Mammary epithelial cell (primary cell): ENCODE measurements around the gene BNC1.

Experiments used
- CTCF ChIP-seq, 2 donors: IDR thresholded peaks in 1 of 2; conservative IDR thresholded peaks in 1 of 2; 2 replicates each; pipeline ENCODE4 v1.5.1; 2011 to 2012; ENCODE audit warnings: inconsistent platforms in 2 of 2, low read length in 2 of 2, mild to moderate bottlenecking in 2 of 2, control low read depth in 1 of 2, low read depth in 1 of 2; ENCODE audit not compliant: insufficient read depth in 1 of 2; ENCODE audit errors: extremely low read depth in 1 of 2
- EZH2 ChIP-seq: IDR thresholded peaks from 2 replicates; pipeline ENCODE4 v1.6.1; 2012; ENCODE audit warnings: low read length, inconsistent platforms, borderline replicate concordance

- TF ChIP-seq EZH2 (no peak), CTCF (conservative IDR thresholded peaks at IDR 0.05 in 1 of 2, IDR thresholded peaks at IDR 0.05 in 1 of 2; ENCODE audit: extremely low read depth in 1 of 2, insufficient read depth in 1 of 2, low read depth in 1 of 2, low read length in 2 of 2) (no peak)
Observed at GRCh38 chr15:83293201-83293600, 8.7 kb upstream of the BNC1 start.
